GM12872 (cell line): ENCODE results near the gene STMN1.

ENCODE experiments used
- CTCF ChIP-seq: IDR thresholded peaks from 3 replicates; pipeline ENCODE4 v1.5.1; 2011; ENCODE audit warnings: low read depth, mild to moderate bottlenecking, low read length, moderate library complexity; ENCODE audit not compliant: insufficient read depth

Gene STMN1

DNA sequence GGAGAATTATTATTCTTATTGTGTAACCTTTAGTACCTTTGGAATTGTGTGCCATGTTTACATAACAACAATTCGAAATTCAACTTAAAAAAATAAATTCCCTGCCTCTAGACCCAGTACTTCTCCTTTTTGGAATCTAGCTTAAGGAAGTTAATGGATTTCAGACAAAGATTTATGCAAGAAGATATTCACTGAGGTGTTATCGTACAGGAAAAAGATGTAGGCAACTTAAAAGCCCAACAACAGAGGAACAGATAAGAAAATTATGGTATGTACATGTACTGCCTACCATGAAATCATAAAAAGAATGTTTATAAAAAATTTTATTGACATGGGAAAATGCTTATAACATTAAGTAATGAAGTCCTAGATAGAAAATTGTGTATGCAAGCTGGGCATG, 18.2 kb upstream of the STMN1 start:
- no peak for TF ChIP-seq CTCF

GRCh38 chr1:25922971-25923552, 16.8 kb upstream of the STMN1 start:
- TF ChIP-seq CTCF, result no peak

GRCh38 chr1:25922056-25922970, 16.1 kb upstream of the STMN1 start:
- TF ChIP-seq CTCF, result no peak

DNA sequence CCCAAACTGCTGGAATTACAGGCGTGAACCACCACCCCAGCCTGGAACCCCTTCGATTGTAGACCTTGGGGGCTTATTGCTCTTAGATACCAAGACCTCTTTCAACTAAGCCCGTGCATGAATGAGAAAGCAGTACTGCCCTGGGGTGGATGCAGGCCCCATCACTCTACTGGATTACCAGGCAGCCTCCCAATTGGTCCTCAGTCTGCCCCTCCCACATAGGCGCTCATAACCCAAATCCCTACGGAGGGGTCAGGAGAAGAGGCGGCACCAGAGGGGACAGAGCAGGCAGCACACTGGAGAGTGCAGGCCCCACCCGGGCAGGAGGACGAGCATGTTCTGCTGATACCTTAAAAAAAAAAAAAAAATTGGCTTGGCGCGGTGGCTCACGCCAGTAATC, 12.4 kb upstream of the STMN1 start:
- TF ChIP-seq CTCF, result no peak

DNA sequence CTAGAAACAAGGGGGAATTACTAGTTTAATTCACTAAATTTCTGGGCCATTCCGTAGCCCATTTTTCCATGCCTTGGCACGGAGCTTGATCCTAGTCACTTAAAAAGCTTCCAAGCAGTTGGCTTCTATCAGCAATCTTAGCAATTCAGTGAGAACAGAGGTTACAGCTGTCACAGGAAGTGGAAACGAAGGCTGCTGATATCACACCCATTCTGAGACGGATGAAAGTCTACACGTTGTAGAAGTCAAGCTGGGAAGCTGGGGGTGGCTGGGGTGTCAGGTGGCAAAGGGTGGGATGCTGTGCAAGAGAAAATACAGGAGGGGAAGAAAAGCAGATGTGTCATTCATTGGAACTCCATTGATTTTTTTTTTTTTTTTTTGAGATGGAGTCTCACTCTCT, 11.8 kb upstream of the STMN1 start:
- TF ChIP-seq CTCF, result no peak

DNA sequence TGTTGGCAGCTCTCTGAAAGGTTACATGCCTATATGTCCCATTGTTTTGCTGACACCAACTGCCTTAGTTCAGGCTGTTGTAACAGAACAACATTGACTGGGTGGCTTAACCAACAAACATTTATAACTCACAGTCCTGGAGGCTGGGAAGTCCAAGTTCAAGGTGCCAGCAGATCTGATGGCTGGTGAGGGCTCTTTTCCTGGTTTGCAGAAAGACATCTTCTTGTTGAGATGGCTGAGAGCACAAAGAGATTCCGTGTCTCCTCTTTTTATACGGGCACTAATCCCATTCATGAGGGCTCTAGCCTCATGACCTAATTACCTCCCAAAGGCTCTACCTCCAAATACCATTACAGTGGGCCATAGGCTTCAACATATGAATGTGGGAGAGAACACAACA, 10.2 kb upstream of the STMN1 start:
- no peak for TF ChIP-seq CTCF

GRCh38 chr1:25914074-25914995, 8.1 kb upstream of the STMN1 start:
- TF ChIP-seq CTCF, result no peak
